OCI-LY7 (cell line): ENCODE measurements around the gene DMGDH. TPM values are rescaled to one million over a fixed set of nuclear protein-coding genes. Genes with fewer than 3 reads are reported as not detected.

Source experiments
- BruUV-seq: library from RNA; stranded (reverse); fragments of 400-500 nt; replicated peaks from 2 replicates; lab custom pipeline; 2021; lab: Mats Ljungman, UMichigan
- CTCF ChIA-PET: fragments of 300-600 bp; sonication (Branson Sonifier 250); formaldehyde crosslinking; loops from one replicate; lab custom pipeline; 2022; ENCODE audit warnings: antibody characterized with exemption; ENCODE audit not compliant: unreplicated experiment; lab: Charles Lee
- POLR2A ChIA-PET: fragments of 300-600 bp; sonication (Branson Sonifier 250); formaldehyde crosslinking; loops from one replicate; lab custom pipeline; 2022; ENCODE audit warnings: antibody characterized with exemption; lab: Charles Lee
- DNase-seq: peaks from one replicate; pipeline ENCODE4 v3.0.0-alpha.2; 2015; ENCODE audit warnings: low spot score
- H2AFZ ChIP-seq: fragments of 200-600 bp; sonication (generic), shearing (Covaris generic); 2 replicates; pipeline ENCODE4 v1.6.1; 2014; ENCODE audit warnings: mild to moderate bottlenecking, antibody characterized with exemption, low read length, moderate library complexity
- H3K27ac ChIP-seq: fragments of 200-600 bp; sonication (generic); 2 replicates; pipeline ENCODE4 v1.5.1; 2014; ENCODE audit warnings: mixed run types, low read depth, mild to moderate bottlenecking, moderate library complexity, low read length, inconsistent platforms; ENCODE audit not compliant: poor library complexity, severe bottlenecking
- H3K36me3 ChIP-seq: fragments of 200-600 bp; sonication (generic); 2 replicates; pipeline ENCODE4 v1.6.1; 2014; ENCODE audit warnings: mild to moderate bottlenecking, antibody characterized with exemption, low read length, moderate library complexity, mixed read lengths; ENCODE audit not compliant: insufficient read depth
- H3K4me1 ChIP-seq: fragments of 200-600 bp; sonication (generic); 2 replicates; pipeline ENCODE4 v1.5.1; 2014; ENCODE audit warnings: mild to moderate bottlenecking, low read length; ENCODE audit not compliant: insufficient read depth, poor library complexity, severe bottlenecking
- H3K4me2 ChIP-seq: fragments of 200-600 bp; sonication (generic); 2 replicates; pipeline ENCODE4 v1.6.1; 2014; ENCODE audit warnings: mild to moderate bottlenecking, low read length
- H3K4me3 ChIP-seq: fragments of 200-600 bp; sonication (generic); 2 replicates; pipeline ENCODE4 v1.5.1; 2014; ENCODE audit warnings: mild to moderate bottlenecking, low read depth, low read length; ENCODE audit not compliant: poor library complexity, severe bottlenecking
- H3K79me2 ChIP-seq: fragments of 200-600 bp; sonication (generic); 2 replicates; pipeline ENCODE4 v1.6.1; 2016; ENCODE audit warnings: low read depth, mild to moderate bottlenecking, low read length, moderate library complexity, mixed read lengths; ENCODE audit not compliant: insufficient read depth
- H3K9me2 ChIP-seq: fragments of 200-600 bp; sonication (generic); 2 replicates; pipeline ENCODE4 v1.6.1; 2016; ENCODE audit warnings: mild to moderate bottlenecking, low read length, mixed read lengths; ENCODE audit not compliant: insufficient read depth
- H3K9me3 ChIP-seq: fragments of 200-600 bp; sonication (generic); 2 replicates; pipeline ENCODE4 v1.6.1; 2014; ENCODE audit warnings: mild to moderate bottlenecking, mixed run types, low read length, mixed read lengths
- H4K20me1 ChIP-seq: fragments of 200-600 bp; sonication (generic); 2 replicates; pipeline ENCODE4 v1.6.1; 2014; ENCODE audit warnings: mild to moderate bottlenecking, antibody characterized with exemption, low read length, moderate library complexity, mixed read lengths; ENCODE audit not compliant: insufficient read depth
- CTCF ChIP-seq: fragments of 200-600 bp; sonication (generic); conservative IDR thresholded peaks from 2 replicates; pipeline ENCODE4 v1.5.1; 2014; ENCODE audit warnings: mild to moderate bottlenecking, antibody characterized with exemption, low read length, moderate library complexity, mixed read lengths
- EZH2phosphoT487 ChIP-seq: fragments of 200-600 bp; sonication (generic); IDR thresholded peaks from 2 replicates; pipeline ENCODE4 v1.6.1; 2018; ENCODE audit warnings: low read depth, borderline replicate concordance, mild to moderate bottlenecking, mixed run types, antibody characterized with exemption, low read length, moderate library complexity, mixed read lengths
- intact Hi-C: fragments of 100-400 bp; cut with micrococcal nuclease; formaldehyde crosslinking; loops from one replicate; pipeline ENCODE4 v1.10.0; 2022; ENCODE audit not compliant: unreplicated experiment
- total RNA-seq, 2 experiments: library from RNA; depleted of rRNA in 1 of 2; stranded (reverse); fragments of >200 nt in 1 of 2; shearing (Covaris generic) in 1 of 2; gene quantifications; 2 replicates each; pipeline ENCODE4 v1.2.3, GENCODE V29; 2014 to 2022

Gene DMGDH
- total RNA-seq, 2 experiments from 2014 or later: 1.5 TPM; not detected in 1

- DNase-seq: no peak
- Histone ChIP-seq H4K20me1 (no peaks in the 10 kb centered on the region), H3K9me3 (no peaks in the 10 kb centered on the region), H3K79me2 (peaks cover 20% of the 10 kb centered on the region; the same call in 1 of the 2 replicates), H3K4me2 (no peak overlapping the region), H3K4me1 (peaks cover 55% of the 10 kb centered on the region), H2AFZ (no peak overlapping the region), H3K4me3 (no peak overlapping the region), H3K36me3 (no peaks in the 10 kb centered on the region), H3K27ac (no peak overlapping the region), H3K9me2 (no peaks in the 10 kb centered on the region)
- TF ChIP-seq CTCF: no peak
- no peak for TF ChIP-seq EZH2phosphoT487
- ChIA-PET CTCF (no interaction called here), POLR2A (no interaction called here)
- intact Hi-C loops: loop anchor here (5.0 to 10.0 kb wide), 2 partner anchors 257 to 335 kb away; partner anchors contain the start of genes JMY and LHFPL2
- no TSS peak for BruUV-seq
Measured at GRCh38 chr5:78979909-78980308, 89.6 kb downstream of the DMGDH start.

- no peaks in the 10 kb centered on the region for H3K9me2 ChIP-seq
- no TSS peak for BruUV-seq
- H2AFZ ChIP-seq: no peak overlapping the region
- POLR2A ChIA-PET: no interaction called here
- H3K79me2 ChIP-seq: peaks cover 20% of the 10 kb centered on the region; the same call in 1 of the 2 replicates
- H3K4me2 ChIP-seq: no peak overlapping the region
- H4K20me1 ChIP-seq: no peaks in the 10 kb centered on the region
- TF ChIP-seq EZH2phosphoT487: no peak
- TF ChIP-seq CTCF: no peak
- no peak for DNase-seq
- CTCF ChIA-PET: no interaction called here
- intact Hi-C loops: no loop called here
- peaks cover 55% of the 10 kb centered on the region for H3K4me1 ChIP-seq
- H3K27ac ChIP-seq: no peak overlapping the region
- H3K9me3 ChIP-seq: no peaks in the 10 kb centered on the region
- H3K36me3 ChIP-seq: no peaks in the 10 kb centered on the region
- H3K4me3 ChIP-seq: no peak overlapping the region
Measured at GRCh38 chr5:78979117-78979742, 90.2 kb downstream of the DMGDH start.

GRCh38 chr5:78975035-78975434 lies 94.4 kb downstream of the DMGDH start:
- intact Hi-C loops: no loop called here
- BruUV-seq: no TSS peak
- Histone ChIP-seq H3K9me3 (no peaks in the 10 kb centered on the region), H2AFZ (no peak overlapping the region), H3K4me2 (no peak overlapping the region), H3K79me2 (no peaks in the 10 kb centered on the region; the same call in 1 of the 2 replicates), H3K36me3 (no peaks in the 10 kb centered on the region), H3K4me3 (no peak overlapping the region), H3K9me2 (no peaks in the 10 kb centered on the region), H4K20me1 (no peaks in the 10 kb centered on the region), H3K27ac (no peak overlapping the region), H3K4me1 (peaks cover 30% of the 10 kb centered on the region)
- TF ChIP-seq EZH2phosphoT487 (no peak), CTCF (no peak)
- CTCF ChIA-PET: interaction anchor here (0.5 kb wide), 1 partner anchor 276 kb away, joined by 3 read pairs; no protein-coding TSS in a partner anchor
- DNase-seq: no peak
- POLR2A ChIA-PET: interaction anchor here (1.2 kb wide), 1 partner anchor 9 kb away, joined by 4 read pairs; no protein-coding TSS in a partner anchor
